GM21576 (cell line): ENCODE data around the gene HOXD8.

Experiments
- ATAC-seq: cut with Tn5 transposase; IDR thresholded peaks from one replicate; pipeline ENCODE4 v1.9.1; 2021; ENCODE audit warnings: mild to moderate bottlenecking, moderate library complexity; ENCODE audit not compliant: unreplicated experiment

Gene HOXD8

GRCh38 chr2:176128982-176129796 is at the start of gene HOXD8:
Gene HOXD8 (plus strand): TSS chr2:176129705. CDS start chr2:176130367, 662 bp downstream.
- ATAC-seq = no peak

- no peak for ATAC-seq
These were observed 49.5 kb upstream of the HOXD8 start for GRCh38 chr2:176079831-176080539.

GRCh38 chr2:176080540-176081375 is 48.7 kb upstream of the HOXD8 start:
- ATAC-seq = no peak

- ATAC-seq = no peak
These were observed 48.1 kb upstream of the HOXD8 start for GRCh38 chr2:176081376-176081836.

GRCh38 chr2:176081837-176082524 is 47.5 kb upstream of the HOXD8 start:
- no peak for ATAC-seq

GRCh38 chr2:176082525-176082823 is 47.0 kb upstream of the HOXD8 start:
- ATAC-seq = no peak

- ATAC-seq = no peak
These were observed 46.4 kb upstream of the HOXD8 start for GRCh38 chr2:176082824-176083751.

- ATAC-seq = no peak
These were observed 45.7 kb upstream of the HOXD8 start, which contains the start of gene EVX2 for GRCh38 chr2:176083796-176084261. Gene EVX2 (minus strand): TSS chr2:176083962. CDS start chr2:176083776, 186 bp downstream.

GRCh38 chr2:176084611-176085119 is 44.8 kb upstream of the HOXD8 start:
- no peak for ATAC-seq

- ATAC-seq = no peak
These were observed 44.3 kb upstream of the HOXD8 start for GRCh38 chr2:176085120-176085788.

- no peak for ATAC-seq
These were observed 43.4 kb upstream of the HOXD8 start for GRCh38 chr2:176085861-176086771.

- ATAC-seq = no peak
These were observed 42.0 kb upstream of the HOXD8 start for GRCh38 chr2:176087330-176088047.

GRCh38 chr2:176088048-176088936 is 41.2 kb upstream of the HOXD8 start:
- no peak for ATAC-seq

GRCh38 chr2:176088937-176089842 is 40.3 kb upstream of the HOXD8 start:
- ATAC-seq = no peak

- no peak for ATAC-seq
These were observed 39.6 kb upstream of the HOXD8 start for GRCh38 chr2:176089843-176090395.
